Caco-2 (cell line): ENCODE data around the gene LCK. TPM values are rescaled to one million over a fixed set of nuclear protein-coding genes. Genes with fewer than 3 reads are reported as not detected.
"Not testable (repeated sequence)": the region's sequence is repeated elsewhere in the genome, so short reads cannot be mapped to it uniquely, and the experiment has no call there.

Experiments
- BruUV-seq: library from RNA; stranded (reverse); fragments of 400-500 nt; replicated peaks from 2 replicates; lab custom pipeline; 2021; lab: Mats Ljungman, UMichigan
- CTCF ChIA-PET: fragments of 300-600 bp; sonication (Branson Sonifier 250); formaldehyde crosslinking; loops from one replicate; lab custom pipeline; 2022; ENCODE audit warnings: antibody characterized with exemption; lab: Charles Lee
- POLR2A ChIA-PET: fragments of 300-600 bp; sonication (Branson Sonifier 250); formaldehyde crosslinking; loops from one replicate; lab custom pipeline; 2022; ENCODE audit warnings: antibody characterized with exemption; lab: Charles Lee
- DNase-seq, 2 experiments: peaks; one replicate each; pipeline versions ENCODE4 v3.0.0 to v3.0.0-alpha.2; 2020 to 2022
- H3K27me3 ChIP-seq: replicated peaks from 2 replicates; pipeline ENCODE4 v1.6.0; 2011; ENCODE audit warnings: low read length; ENCODE audit not compliant: control insufficient read depth, insufficient read depth
- H3K36me3 ChIP-seq: 2 replicates; pipeline ENCODE4 v1.5.1; 2011; ENCODE audit warnings: low read length; ENCODE audit not compliant: control insufficient read depth, insufficient read depth
- H3K4me1 ChIP-seq: fragments of 250-450 bp; sonication (Bioruptor Pico); 2 replicates; pipeline ENCODE4 v1.5.1; 2020; ENCODE audit warnings: mild to moderate bottlenecking
- H3K4me3 ChIP-seq: 2 replicates; pipeline ENCODE4 v1.5.1; 2011; ENCODE audit warnings: low read depth, mild to moderate bottlenecking, control low read depth, low read length
- H3K9me3 ChIP-seq: fragments of 250-450 bp; sonication (Bioruptor Pico); 2 replicates; pipeline ENCODE4 v1.5.1; 2020; ENCODE audit warnings: mild to moderate bottlenecking, moderate library complexity
- H3K27ac Mint-ChIP-seq: one replicate; pipeline ENCODE4 v1.8.0; 2022; ENCODE audit warnings: mixed read lengths; ENCODE audit not compliant: unreplicated experiment
- H3K27me3 Mint-ChIP-seq: one replicate; pipeline ENCODE4 v1.8.0; 2022; ENCODE audit warnings: mixed read lengths; ENCODE audit not compliant: insufficient read depth, unreplicated experiment
- H3K36me3 Mint-ChIP-seq: one replicate; pipeline ENCODE4 v1.8.0; 2022; ENCODE audit warnings: mild to moderate bottlenecking, mixed read lengths; ENCODE audit not compliant: insufficient read depth, unreplicated experiment
- H3K4me1 Mint-ChIP-seq: one replicate; pipeline ENCODE4 v1.8.0; 2022; ENCODE audit warnings: low read depth, mixed read lengths; ENCODE audit not compliant: unreplicated experiment
- H3K4me3 Mint-ChIP-seq: one replicate; pipeline ENCODE4 v1.8.0; 2022; ENCODE audit warnings: mild to moderate bottlenecking, moderate library complexity, mixed read lengths; ENCODE audit not compliant: unreplicated experiment
- H3K9me3 Mint-ChIP-seq: one replicate; pipeline ENCODE4 v1.8.0; 2022; ENCODE audit warnings: mixed read lengths; ENCODE audit not compliant: unreplicated experiment
- CTCF ChIP-seq, 2 experiments: fragments of 200-600 bp in 1 of 2; IDR thresholded peaks; 1 replicate in 1 of 2; 2 replicates in 1 of 2; pipeline versions ENCODE4 v1.5.1 to v1.8.0; 2011 to 2022; ENCODE audit warnings: antibody characterized with exemption in 1 of 2, control low read depth in 1 of 2, inconsistent platforms in 1 of 2, low read depth in 1 of 2, low read length in 1 of 2, mild to moderate bottlenecking in 1 of 2, moderate library complexity in 1 of 2; ENCODE audit not compliant: insufficient read depth in 1 of 2, severe bottlenecking in 1 of 2, unreplicated experiment in 1 of 2
- intact Hi-C: fragments of 100-400 bp; cut with micrococcal nuclease; formaldehyde crosslinking; loops from one replicate; pipeline ENCODE4 v1.10.0; 2022; ENCODE audit not compliant: unreplicated experiment
- total RNA-seq: library from RNA; stranded (reverse); gene quantifications from 2 replicates; pipeline ENCODE4 v1.2.3, GENCODE V29; 2022

The LCK gene
- total RNA-seq, 1 experiment from 2014 or later = 0.39 TPM

GRCh38 chr1:32274646-32275340 is 23.7 kb downstream of the LCK start:
- no peaks in the 10 kb centered on the region for H3K9me3 Mint-ChIP-seq
- H3K4me1 ChIP-seq = no peaks in the 10 kb centered on the region
- TF ChIP-seq CTCF (IDR thresholded peaks at IDR 0.05; ENCODE audit: insufficient read depth in 1 of 2, low read depth in 1 of 2, low read length in 1 of 2, severe bottlenecking in 1 of 2, unreplicated experiment in 1 of 2) = no peak
- no peak overlapping the region for H3K4me3 Mint-ChIP-seq
- CTCF ChIA-PET = no interaction called here
- BruUV-seq = no TSS peak
- no peaks in the 10 kb centered on the region for H3K36me3 ChIP-seq
- no peaks in the 10 kb centered on the region for H3K36me3 Mint-ChIP-seq
- H3K27me3 ChIP-seq = no peaks in the 10 kb centered on the region
- H3K27ac Mint-ChIP-seq = peak overlapping the region; percentile 48
- H3K4me1 Mint-ChIP-seq = no peaks in the 10 kb centered on the region
- no peaks in the 10 kb centered on the region for H3K9me3 ChIP-seq
- POLR2A ChIA-PET = no interaction called here
- no peak for DNase-seq
- no peak overlapping the region for H3K4me3 ChIP-seq
- H3K27me3 Mint-ChIP-seq = no peaks in the 10 kb centered on the region
- intact Hi-C loops = no loop called here

GRCh38 chr1:32275424-32275823 is 24.4 kb downstream of the LCK start:
- Mint-ChIP-seq H3K4me3 (no peak overlapping the region), H3K36me3 (no peaks in the 10 kb centered on the region), H3K27me3 (no peaks in the 10 kb centered on the region), H3K27ac (no peak overlapping the region), H3K4me1 (no peaks in the 10 kb centered on the region), H3K9me3 (no peaks in the 10 kb centered on the region)
- no peak for DNase-seq
- Histone ChIP-seq H3K27me3 (no peaks in the 10 kb centered on the region), H3K4me3 (no peak overlapping the region), H3K9me3 (no peaks in the 10 kb centered on the region), H3K36me3 (no peaks in the 10 kb centered on the region), H3K4me1 (no peaks in the 10 kb centered on the region)
- intact Hi-C loops = no loop called here
- BruUV-seq = no TSS peak
- CTCF ChIA-PET = no interaction called here
- TF ChIP-seq CTCF (IDR thresholded peaks at IDR 0.05; ENCODE audit: insufficient read depth in 1 of 2, low read depth in 1 of 2, low read length in 1 of 2, severe bottlenecking in 1 of 2, unreplicated experiment in 1 of 2) = no peak
- POLR2A ChIA-PET = no interaction called here

GRCh38 chr1:32276032-32276782 is 25.1 kb downstream of the LCK start:
- intact Hi-C loops = no loop called here
- H3K9me3 Mint-ChIP-seq = no peaks in the 10 kb centered on the region
- H3K4me1 ChIP-seq = no peaks in the 10 kb centered on the region
- BruUV-seq = no TSS peak
- no peaks in the 10 kb centered on the region for H3K27me3 ChIP-seq
- no peak overlapping the region for H3K4me3 Mint-ChIP-seq
- no peaks in the 10 kb centered on the region for H3K9me3 ChIP-seq
- no peaks in the 10 kb centered on the region for H3K27me3 Mint-ChIP-seq
- ChIA-PET POLR2A (no interaction called here), CTCF (interaction anchor here (0.6 kb wide), 1 partner anchor 61 kb away, joined by 3 read pairs; no protein-coding TSS in a partner anchor)
- H3K4me1 Mint-ChIP-seq = no peaks in the 10 kb centered on the region
- no peak for TF ChIP-seq CTCF (IDR thresholded peaks at IDR 0.05; ENCODE audit: insufficient read depth in 1 of 2, low read depth in 1 of 2, low read length in 1 of 2, severe bottlenecking in 1 of 2, unreplicated experiment in 1 of 2)
- no peak overlapping the region for H3K4me3 ChIP-seq
- no peaks in the 10 kb centered on the region for H3K36me3 Mint-ChIP-seq
- H3K27ac Mint-ChIP-seq = no peak overlapping the region
- H3K36me3 ChIP-seq = no peaks in the 10 kb centered on the region
- DNase-seq = no peak

GRCh38 chr1:32284777-32285176 is 33.7 kb downstream of the LCK start:
- H3K9me3 ChIP-seq, CTCF ChIA-PET, H3K4me1 Mint-ChIP-seq, H3K27me3 Mint-ChIP-seq, DNase-seq, H3K36me3 Mint-ChIP-seq, intact Hi-C loops, POLR2A ChIA-PET, H3K27ac Mint-ChIP-seq, H3K9me3 Mint-ChIP-seq, H3K4me3 Mint-ChIP-seq, BruUV-seq, H3K4me3 ChIP-seq, H3K4me1 ChIP-seq, H3K36me3 ChIP-seq, H3K27me3 ChIP-seq: not testable (repeated sequence)
